A172 (cell line): Measurements from ENCODE around the gene LURAP1L. TPM values are rescaled to one million over a fixed set of nuclear protein-coding genes. Genes with fewer than 3 reads are reported as not detected.
A peak's percentile ranks its signal among the peaks of the same experiment; 100 is the strongest.

ENCODE experiments used
- DNase-seq: peaks from one replicate; pipeline ENCODE4 v3.0.0-alpha.2; 2015; ENCODE audit warnings: low spot score
- total RNA-seq: library from RNA; depleted of rRNA; stranded (reverse); fragments of >200 nt; shearing (Covaris generic); gene quantifications from 2 replicates; pipeline ENCODE4 v1.2.3, GENCODE V29; 2014

Gene LURAP1L
- total RNA-seq, 1 experiment from 2014 or later = 6.6 TPM

GRCh38 chr9:12776513-12777055, 1.8 kb downstream of the LURAP1L start:
- no peak for DNase-seq

DNA sequence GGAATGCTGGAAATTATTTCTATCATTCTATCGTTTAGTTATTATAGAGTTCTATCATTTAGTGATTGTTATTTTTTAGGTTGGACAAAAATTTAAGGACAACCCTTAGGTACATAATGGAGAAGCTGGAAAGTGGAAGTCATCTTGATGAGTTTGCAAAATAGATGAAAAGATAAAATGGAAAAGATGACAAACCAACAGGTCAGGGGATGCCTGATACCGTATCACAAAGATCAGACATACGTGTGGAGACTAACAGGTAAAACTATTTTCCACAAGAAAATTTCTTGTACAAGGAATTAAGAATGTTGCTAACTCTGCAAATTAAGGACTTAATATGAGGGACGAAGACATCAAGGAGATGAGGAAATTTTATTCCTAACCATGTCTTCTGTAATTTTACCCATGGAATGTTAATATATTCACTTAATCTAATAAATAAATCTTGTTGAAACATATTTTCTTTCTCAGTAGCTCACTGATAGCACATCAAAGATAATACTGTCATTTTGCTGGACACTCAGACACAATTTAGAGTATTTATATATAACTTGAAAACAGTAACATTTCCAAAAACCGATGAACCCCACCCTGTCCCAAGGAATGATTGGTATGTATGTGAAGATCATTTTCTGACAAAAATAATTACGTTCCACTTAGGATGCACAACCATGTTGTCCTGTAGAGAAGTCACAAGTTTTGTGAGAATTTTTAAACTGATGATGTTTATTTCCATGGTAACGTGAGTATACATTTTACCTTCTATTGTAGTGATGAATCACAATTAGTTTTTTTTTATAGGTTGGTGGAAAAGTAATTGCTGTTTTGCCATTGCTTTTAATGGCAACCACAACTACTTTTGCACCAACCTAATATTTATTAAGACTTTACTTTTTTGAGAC, 2.6 kb downstream of the LURAP1L start:
- no peak for DNase-seq

DNA sequence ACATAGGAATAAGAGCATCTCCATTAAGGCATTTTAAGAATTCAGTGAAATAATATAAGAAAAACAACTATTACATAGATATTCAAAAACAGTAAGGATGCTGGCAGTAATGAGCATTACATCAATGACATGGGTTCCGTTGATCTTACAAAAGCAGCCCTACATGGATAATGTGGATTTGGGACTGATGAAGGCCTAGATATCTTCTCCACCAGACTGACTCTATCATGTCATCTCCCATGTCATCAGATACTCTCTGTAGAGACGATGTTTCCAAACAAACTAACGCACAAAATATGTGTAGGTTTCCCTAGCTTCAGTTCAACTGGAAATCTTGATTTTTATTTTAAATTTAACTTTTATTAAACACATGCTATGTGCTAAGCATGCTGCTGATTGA, 3.6 kb downstream of the LURAP1L start:
- no peak for DNase-seq

DNA sequence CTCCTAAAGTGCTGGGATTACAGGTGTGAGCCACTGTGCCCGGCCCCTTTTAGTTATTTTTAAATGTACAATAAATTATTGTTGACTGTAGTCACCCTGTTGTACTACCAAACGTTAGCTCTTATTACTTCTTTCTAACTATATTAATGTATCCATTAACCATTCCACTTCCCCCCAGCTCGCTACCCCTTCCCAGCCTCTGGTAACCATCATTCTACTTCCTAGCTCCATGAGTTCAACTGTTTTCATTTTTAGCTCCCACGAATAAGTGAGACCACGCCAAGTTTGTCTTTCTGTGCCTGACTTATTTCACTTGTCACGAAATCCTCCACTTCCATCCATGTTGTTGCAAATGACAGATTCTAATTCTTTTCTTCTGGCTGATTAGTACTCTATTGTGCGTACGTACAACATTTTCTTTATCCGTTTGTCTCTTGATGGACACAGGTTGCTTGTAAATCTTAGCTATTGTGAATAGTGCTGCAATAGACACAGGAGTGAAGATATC, 6.5 kb downstream of the LURAP1L start:
- no peak for DNase-seq

DNA sequence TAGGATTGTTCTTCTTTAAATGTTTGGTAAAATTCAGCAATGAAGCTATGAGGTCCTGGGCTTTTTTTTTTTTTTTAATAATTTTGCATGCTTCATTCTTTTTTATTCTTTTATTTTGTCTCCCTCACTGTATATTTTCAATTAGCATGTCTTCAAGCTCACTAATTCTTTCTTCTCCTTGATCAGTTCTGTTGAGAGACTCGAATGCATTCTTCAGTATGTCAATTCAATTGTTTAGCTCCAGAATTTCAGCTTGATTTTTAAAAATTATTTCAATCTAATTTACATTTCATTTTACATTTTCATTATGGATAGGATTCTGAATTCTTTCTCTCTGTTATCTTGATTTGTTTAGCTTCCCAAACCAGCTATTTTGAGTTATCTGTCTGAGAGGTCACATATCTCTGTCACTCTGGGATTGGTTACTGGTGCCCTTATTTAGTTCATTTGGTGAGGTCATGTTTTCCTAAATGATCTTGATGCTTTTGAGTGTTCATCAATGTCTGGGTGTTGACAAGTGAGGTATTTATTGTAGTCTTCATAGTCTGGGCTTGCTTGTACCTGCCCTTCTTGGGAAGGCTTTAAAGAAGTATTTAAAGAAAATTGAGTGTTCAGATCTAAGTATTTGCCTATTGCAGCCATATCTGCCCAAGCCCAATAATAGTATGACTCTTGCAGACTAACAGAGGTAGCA, 9.1 kb downstream of the LURAP1L start:
- no peak for DNase-seq

DNA sequence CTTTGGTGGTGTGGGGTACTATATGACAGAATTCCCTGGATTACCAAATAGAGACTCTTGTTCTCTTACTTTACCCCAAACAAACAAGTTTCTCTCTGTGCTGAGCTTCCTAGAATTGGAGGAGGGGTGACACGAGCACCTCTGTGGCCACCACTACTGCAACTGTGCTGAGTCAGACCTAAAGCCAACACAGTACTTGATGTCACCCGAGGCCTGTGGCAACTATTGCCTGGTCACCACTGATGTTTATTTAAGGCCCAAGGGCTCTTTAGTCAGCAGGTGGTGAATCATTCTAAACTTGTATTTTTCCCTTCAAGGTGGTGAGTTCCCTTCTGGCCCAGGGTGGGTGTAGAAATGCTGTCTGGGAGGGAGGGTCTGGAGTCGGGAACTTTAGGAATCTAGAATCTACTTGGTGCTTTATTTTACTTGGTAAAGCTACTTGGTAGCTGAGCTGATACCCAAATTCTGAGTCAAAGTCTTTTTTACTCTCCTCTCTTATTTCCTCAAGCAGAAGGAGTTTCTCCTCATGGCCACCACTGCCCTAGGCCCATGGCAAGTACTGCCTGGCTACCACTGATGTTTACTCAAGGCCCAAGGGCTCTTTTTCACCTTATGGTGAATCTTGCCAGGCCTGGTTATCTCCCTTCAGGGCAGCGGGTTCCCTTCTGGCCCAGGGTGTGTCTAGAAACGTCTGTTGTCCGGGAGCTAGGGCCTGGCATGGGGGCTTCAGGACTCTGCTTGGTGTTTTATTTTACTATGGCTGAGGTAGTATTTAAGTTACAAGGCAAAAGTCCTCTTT, 9.8 kb downstream of the LURAP1L start:
- DNase-seq = peak; percentile 91

DNA sequence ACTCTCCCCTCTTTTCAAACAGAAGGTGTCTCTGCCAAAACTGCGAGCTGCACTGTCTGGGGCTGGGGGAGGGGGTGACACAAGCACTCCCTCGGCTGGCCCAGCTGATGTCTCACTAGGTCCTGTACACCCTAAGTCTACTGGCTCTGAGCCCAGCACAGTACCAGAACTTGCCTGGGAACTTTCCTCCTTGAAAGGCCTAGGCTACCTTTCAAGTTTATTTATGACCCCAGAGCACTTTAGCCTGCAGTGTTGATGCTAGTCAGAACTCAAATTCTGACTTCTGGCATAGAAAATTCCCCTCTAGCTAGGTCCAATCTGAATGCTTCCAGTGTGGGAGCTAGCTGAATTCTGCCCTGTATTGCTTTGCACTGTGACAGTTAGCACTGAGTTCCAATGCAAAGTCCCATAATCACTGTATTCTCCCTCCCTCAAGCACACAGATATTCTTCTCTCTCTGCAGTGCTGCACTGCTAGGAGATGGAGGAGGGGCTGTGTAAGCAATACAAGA, 10.5 kb downstream of the LURAP1L start:
- peak; percentile 59 for DNase-seq

GRCh38 chr9:12785941-12786340, 11.1 kb downstream of the LURAP1L start:
- no peak for DNase-seq

DNA sequence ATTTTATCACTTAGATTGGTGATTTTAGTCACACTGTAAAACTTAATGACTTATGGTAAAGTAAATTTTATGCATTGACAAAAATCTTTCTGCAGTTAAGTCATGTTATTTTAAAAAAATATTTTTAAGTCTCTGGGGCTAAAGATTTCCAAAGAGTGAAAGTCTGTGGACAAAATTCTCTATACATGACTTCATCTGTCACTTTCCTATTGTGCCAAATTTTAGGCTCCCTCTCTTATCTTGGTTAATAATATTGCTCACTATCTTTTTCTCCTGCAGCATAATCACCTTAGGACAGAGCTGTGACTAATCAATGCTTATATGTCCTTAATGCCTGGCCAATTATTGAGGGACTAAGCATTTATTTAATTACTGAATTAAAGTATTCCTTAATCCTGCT, 15.2 kb downstream of the LURAP1L start:
- DNase-seq = no peak

DNA sequence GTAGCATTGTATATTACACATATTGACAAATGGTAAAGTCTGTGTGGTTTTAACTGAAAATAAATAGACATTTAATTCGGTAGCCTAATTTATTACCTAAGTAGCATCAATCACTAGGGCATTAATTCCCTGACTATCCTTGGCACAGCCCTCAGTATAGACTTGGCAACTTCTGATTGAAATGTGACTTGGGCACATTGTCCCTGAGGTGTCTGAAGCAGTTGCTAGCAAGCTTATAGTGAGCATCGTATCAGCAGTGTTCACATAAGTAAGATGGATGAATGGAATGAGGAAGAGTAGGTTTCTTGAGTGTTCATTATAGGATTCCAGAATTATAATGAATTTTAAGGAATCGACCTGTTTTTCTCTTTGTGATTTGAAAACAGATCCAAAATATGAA, 16.1 kb downstream of the LURAP1L start:
- DNase-seq = no peak

GRCh38 chr9:12794101-12794799, 19.4 kb downstream of the LURAP1L start:
- DNase-seq = no peak

- DNase-seq = no peak
Measured at GRCh38 chr9:12796601-12797000, 21.8 kb downstream of the LURAP1L start.

GRCh38 chr9:12797037-12797436, 22.2 kb downstream of the LURAP1L start:
- DNase-seq = no peak

- no peak for DNase-seq
Measured at GRCh38 chr9:12798066-12798770, 23.4 kb downstream of the LURAP1L start.

- no peak for DNase-seq
Measured at GRCh38 chr9:12801187-12801586, 26.4 kb downstream of the LURAP1L start.

- no peak for DNase-seq
Measured at GRCh38 chr9:12801663-12802062, 26.8 kb downstream of the LURAP1L start.

GRCh38 chr9:12802093-12802492, 27.3 kb downstream of the LURAP1L start:
- no peak for DNase-seq

DNA sequence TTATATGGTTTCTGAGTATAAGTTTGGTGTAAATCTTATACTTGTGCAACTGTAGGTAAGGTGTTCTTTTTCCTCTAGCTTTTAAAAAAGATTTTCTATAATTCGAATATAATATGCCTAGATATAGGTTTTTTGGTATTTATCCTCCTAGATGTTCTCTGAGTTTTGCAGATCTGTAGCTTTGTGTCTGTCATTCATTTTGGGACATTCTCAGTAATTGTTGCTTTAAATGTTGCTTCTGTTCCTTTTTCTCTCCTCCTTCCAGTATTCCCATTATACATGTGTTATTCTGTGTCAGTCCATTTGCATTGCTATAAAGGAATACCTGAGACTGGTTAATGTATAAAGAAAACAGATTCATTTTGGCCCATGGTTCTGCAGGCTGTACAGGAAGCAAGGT, 33.7 kb downstream of the LURAP1L start:
- no peak for DNase-seq

- no peak for DNase-seq
Measured at GRCh38 chr9:12809720-12810119, 34.9 kb downstream of the LURAP1L start.

DNA sequence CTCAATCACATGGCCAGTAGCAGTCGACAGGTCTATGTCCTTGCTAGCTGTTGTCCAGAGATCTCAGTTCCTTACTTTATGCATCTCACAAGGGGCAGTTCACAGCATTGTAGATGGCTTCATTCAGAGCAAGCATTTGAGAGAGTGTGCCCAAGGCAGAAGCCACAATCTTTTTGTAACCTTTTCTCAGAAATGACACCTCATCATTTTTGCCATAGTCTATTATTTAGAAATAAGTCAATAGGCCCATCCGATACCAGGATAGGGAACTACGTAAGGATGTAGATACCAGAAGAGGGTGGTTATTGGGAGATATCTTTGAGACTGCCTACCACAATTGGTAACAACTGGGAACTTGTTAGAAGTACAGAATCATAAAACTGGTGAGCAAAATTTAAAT, 37.1 kb downstream of the LURAP1L start:
- DNase-seq = no peak
